HTR-8/SVneo (cell line): Measurements from ENCODE around the gene ZNF25.
"Not testable (repeated sequence)": the region's sequence is repeated elsewhere in the genome, so short reads cannot be mapped to it uniquely, and the experiment has no call there.

Source experiments
- DNase-seq: peaks from one replicate; pipeline ENCODE4 v3.0.0; 2011; ENCODE audit warnings: low spot score, mixed read lengths; ENCODE audit not compliant: insufficient read length
- FAIRE-seq: peaks from 2 replicates; lab custom pipeline; 2011; peaks lifted over from hg19 to GRCh38; lab: Jason Lieb, UNC

Gene ZNF25

DNA sequence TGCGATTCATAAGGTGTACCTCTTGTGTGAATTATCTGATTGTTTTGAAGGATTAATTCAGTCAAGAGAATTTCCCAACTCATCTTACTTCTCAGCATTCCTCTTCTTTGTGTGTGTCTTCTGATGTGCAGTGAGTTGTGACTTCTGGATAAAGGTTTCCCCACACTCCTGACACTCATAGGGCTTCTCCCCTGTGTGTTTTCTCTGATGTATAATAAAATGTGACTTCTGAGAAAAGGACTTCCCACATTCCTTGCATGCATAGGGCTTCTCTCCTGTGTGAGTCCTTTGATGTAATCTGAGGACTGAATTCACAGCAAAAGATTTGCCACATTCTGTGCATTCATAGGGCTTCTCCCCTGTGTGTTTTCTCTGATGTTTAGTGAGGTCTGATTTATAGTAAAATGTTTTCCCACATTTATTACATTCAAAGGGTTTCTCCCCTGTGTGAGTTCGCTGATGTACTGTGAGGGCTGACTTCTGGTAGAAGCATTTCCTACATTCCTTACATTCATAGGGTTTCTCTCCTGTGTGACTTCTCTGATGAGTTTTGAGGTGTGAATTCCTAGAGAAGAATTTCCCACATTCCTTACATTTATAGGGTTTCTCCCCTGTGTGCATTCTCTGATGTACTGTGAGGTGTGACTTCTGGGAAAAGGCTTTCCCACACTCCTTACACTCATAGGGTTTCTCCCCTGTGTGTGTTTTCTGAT is 24.2 kb downstream of the ZNF25 start:
- DNase-seq (no peak), FAIRE-seq (no peak)

DNA sequence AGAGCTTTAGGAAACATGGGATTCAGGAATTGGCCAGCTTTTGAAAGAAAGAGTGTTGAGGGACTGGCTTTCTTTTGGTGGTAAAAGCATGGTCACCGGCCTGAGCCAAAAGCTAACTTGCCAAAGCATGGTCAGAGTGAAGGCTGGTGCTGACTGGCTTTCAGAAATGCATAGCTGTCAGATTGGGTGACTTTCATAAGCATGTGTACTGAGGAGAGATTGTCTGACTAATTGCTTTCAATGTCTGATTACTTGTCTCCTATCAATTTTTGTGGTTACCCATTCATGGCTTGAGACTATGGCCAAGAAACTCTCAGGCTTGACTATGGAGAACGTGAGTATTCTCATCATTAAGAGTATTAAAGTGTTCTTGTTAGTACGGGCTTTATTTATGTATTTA is 28.2 kb downstream of the ZNF25 start:
- no peak for FAIRE-seq
- no peak for DNase-seq

DNA sequence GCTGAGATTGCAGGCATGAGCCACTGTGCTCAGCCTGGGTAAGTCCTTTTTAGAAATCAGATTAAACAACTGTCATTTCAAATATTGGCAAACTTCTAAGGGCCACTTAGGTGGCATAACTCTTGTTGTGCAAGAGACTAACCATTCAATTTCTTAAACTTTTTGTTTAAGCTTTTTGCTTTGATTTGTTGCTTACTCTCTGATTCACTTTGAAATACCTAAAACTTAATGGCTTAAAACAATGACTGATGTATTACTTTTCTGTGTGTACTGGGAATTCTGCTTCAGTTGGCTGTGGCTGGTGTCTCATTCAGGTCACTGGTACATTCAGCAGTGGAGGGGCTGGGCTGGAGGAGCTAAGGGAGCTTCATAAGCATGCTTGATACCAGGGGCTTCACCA is 28.9 kb downstream of the ZNF25 start:
- FAIRE-seq = no peak
- no peak for DNase-seq

DNA sequence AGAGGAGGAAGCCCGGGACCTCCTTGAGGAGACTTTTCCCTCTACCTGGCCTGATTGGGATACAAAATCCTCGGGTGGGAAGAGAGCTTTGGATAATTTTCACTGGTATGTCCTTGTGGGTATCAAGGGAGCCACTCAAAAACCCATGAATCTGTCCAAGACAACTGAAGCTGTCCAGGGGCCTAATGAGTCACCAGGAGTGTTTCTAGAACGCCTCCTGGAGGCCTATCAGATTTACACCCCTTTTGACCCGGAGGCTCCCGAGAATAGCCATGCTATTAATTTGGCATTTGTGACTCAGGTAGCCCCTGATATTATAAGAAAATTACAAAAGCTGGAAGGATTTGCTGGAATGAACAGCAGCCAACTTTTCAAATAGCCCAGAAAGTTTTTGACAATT is 38.6 kb downstream of the ZNF25 start:
- DNase-seq (no peak), FAIRE-seq (no peak)

DNA sequence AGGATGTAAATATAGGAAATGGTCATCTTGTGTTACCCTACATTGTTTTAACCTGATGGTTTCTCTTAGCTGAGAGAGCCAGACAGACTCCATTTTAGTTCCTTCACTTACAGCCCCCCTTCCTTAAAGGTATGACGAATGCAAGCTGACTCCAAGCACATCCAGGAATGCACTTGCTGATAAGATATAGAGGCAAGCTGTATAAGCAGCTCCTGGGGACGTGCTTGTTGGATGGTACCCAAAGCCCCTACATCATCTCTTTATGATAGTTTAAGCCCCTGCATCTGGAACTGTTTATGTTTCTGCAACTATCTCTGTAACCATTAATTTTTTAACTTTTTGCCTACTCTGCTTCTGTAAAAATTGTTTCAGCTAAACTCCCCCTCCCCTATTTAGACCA is 41.7 kb downstream of the ZNF25 start:
- FAIRE-seq (no peak), DNase-seq (no peak)

DNA sequence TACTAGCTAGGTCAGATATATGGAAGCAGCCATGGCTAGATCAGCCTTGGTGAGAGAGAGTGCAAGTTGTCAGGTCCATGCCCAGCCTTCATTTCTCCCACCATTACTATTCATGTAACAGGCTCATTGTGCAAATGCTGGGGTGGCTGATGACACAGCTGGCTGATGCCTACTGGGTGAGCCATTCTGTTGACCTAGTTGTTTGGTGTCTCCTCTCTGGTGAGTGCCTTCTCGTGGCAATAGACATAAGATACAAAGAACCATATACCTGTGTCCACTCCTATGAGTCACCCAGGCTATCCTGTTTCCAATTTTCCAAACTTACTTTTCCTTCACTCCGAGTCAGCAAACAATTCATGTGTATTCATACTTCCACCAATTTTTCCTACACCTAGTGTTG is 46.0 kb downstream of the ZNF25 start:
- no peak for FAIRE-seq

DNA sequence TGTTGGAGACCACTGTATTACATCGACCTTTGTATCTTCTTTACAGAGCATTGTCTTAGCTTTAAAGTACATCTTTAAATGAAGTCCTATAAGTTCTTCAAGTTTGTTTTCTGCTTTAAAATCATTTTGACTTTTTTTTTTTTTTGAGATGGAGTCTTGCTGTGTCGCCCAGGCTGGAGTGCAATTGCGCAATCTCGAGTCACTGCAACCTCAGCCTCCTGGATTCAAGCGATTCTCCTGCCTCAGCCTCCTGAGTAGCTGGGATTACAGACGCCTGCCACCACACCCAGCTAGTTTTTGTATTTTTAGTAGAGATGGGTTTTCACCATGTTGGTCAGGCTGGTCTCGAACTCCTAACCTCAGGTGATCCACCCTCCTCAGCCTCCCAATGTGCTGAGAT is 68.3 kb downstream of the ZNF25 start:
- not testable (repeated sequence) for DNase-seq, FAIRE-seq

More for the DNA sequence above, 46.0 kb downstream of the ZNF25 start:
- DNase-seq = no peak

DNA sequence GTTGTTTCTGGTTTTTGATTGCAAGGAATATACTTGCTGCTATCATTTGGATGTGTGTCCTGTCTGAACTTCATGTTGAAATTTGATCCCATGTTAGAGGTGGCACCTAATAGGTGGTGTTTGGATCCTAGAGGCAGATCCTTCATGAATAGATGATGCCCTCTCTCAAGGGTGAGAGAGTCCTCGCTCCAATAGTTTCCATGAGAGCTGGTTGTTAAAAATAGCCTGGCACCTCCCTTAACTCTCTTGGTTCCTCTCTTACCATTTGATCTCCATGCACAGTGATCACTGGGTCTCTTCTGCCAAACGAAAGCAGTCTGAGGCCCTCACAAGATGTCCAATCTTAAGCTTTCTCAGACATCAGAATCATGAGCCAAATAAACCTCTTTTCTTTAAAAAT is 70.1 kb downstream of the ZNF25 start:
- DNase-seq = no peak

More for the DNA sequence above, 70.1 kb downstream of the ZNF25 start:
- FAIRE-seq = no peak
